Ammon's horn (tissue), 1 donor: Measurements from ENCODE around the gene GAL3ST3.
"Not testable (repeated sequence)": the region's sequence is repeated elsewhere in the genome, so short reads cannot be mapped to it uniquely, and the experiment has no call there.

Source experiments
- DNase-seq: peaks from one replicate; pipeline ENCODE4 v3.0.0-alpha.2; 2016; ENCODE audit warnings: low spot score

Gene GAL3ST3

GRCh38 chr11:66012946-66013761 lies 35.8 kb downstream of the GAL3ST3 start:
- peak; percentile 16 for DNase-seq

GRCh38 chr11:66012371-66012945 lies 36.5 kb downstream of the GAL3ST3 start:
- no peak for DNase-seq

- DNase-seq: no peak
These were observed 37.1 kb downstream of the GAL3ST3 start, which contains the start of gene CST6 for GRCh38 chr11:66011785-66012303. CST6 (plus strand) TSS chr11:66012008; CDS start chr11:66012045, 37 bp downstream.

GRCh38 chr11:66011239-66011784 lies 37.6 kb downstream of the GAL3ST3 start:
- no peak for DNase-seq

DNA sequence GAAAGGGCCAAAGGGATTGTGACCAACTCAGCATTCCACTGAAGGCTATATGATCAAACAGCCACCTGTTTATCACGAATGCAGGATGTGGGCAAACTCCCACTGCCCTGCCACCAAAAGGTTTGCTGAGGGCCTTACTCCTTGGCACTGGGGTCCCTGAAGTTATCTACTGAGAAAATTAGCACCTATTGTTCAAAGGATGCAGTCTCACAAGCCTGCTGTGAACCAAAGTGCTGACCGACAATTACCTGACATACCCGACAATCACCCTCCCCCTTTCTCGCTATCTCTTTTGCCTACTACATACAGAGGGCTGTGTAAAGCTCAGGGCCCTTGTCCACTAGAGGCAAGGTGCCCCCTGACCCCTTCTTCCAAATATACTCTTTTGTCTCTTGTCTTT lies 38.9 kb downstream of the GAL3ST3 start:
- not testable (repeated sequence) for DNase-seq

GRCh38 chr11:66008468-66009101 lies 40.4 kb downstream of the GAL3ST3 start:
- DNase-seq: no peak

GRCh38 chr11:66008095-66008467 lies 40.9 kb downstream of the GAL3ST3 start:
- DNase-seq: no peak

- no peak for DNase-seq
These were observed 41.7 kb downstream of the GAL3ST3 start for GRCh38 chr11:66007201-66007634.

DNA sequence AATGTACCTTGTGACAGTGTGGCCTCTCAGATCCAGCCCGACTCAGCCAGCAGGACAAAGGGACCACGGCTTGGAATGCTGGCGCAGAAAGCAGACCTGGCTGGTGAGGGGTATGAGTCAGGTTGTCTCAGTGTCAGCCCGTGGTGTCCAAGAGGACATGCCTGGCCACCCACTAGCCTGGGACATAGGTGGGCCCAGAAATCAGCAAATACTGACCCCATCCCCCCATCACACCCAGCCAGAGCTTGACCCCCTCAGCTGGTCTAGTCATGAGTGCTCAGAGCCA lies 42.1 kb downstream of the GAL3ST3 start:
- no peak for DNase-seq

- DNase-seq: no peak
These were observed 42.6 kb downstream of the GAL3ST3 start for GRCh38 chr11:66006134-66006890.

GRCh38 chr11:66004186-66004585 lies 44.8 kb downstream of the GAL3ST3 start:
- DNase-seq: no peak

- DNase-seq: no peak
These were observed 45.7 kb downstream of the GAL3ST3 start for GRCh38 chr11:66003291-66003690.

DNA sequence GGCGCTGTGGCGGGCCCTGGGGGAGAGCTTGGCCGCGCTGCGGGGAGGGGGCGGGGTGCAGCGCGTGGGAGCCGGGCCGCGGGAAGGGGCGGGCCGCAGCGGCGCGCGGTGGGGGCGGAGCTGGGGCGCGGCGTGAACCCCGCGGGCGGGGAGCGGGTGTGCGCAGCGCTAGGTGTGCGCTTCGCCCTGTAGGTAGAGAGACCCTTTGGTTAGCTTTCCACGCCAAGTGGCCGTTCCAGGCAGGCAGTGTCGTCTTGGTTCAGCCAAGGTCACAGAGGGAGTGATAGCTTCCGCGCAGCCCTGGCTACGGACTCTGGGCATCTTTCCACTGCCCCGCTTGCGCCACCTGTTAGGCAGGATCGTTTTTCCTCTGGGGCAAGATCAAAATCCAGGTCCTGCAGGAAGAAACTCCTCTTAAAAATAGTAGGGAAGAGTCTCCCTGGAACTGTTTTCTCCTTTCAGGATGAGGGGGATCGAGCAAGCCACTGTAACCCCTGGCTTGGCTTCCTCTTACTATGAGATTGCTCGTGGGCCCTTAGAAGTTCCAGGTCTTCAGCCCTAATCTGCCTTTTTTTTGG lies 46.2 kb downstream of the GAL3ST3 start:
- peak; percentile 73 for DNase-seq

- DNase-seq: peak; percentile 97
These were observed 46.9 kb downstream of the GAL3ST3 start, which contains the start of the genes BANF1 and EIF1AD for GRCh38 chr11:66001942-66002647. BANF1 (plus strand) TSS chr11:66002503; CDS start chr11:66003251, 748 bp downstream. EIF1AD (minus strand) TSS chr11:66002157; CDS start chr11:66000389, 1,768 bp downstream.

GRCh38 chr11:65997286-65997685 lies 51.7 kb downstream of the GAL3ST3 start:
- no peak for DNase-seq

DNA sequence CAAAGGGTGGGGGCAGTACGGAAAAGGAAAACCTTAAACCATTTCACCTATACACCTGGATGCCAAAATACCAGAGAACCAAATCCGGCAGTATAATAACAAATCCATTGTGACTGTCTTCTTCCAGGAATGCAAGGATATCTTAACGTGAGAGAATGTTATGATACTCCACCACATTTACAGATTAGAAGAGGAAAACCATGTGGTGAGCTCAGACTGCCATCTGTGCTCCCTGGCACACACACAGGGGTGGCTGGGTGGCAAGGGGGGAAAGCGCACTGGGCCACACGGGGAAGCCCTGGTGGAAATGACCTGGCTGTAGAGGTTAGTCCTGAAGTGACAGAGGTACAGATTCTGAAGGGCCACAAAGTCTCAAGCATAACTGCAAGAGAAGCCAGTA lies 56.9 kb downstream of the GAL3ST3 start:
- no peak for DNase-seq
